Fibroblast of lung (primary cell): ENCODE measurements around the gene KRT37. TPM values are rescaled to one million over a fixed set of nuclear protein-coding genes. Genes with fewer than 3 reads are reported as not detected.

Source experiments
- DNase-seq, 2 donors: peaks; one replicate each; pipeline versions ENCODE4 v3.0.0 to v3.0.0-alpha.2; 2010; ENCODE audit warnings: low read depth in 2 of 2
- H2AFZ ChIP-seq: 2 replicates; pipeline ENCODE4 v1.5.1; 2012; ENCODE audit warnings: low read length, control low read depth, inconsistent platforms
- H3K27ac ChIP-seq: 2 replicates; pipeline ENCODE4 v1.5.1; 2011; ENCODE audit warnings: low read length, control low read depth; ENCODE audit not compliant: insufficient read depth
- H3K27me3 ChIP-seq: 2 replicates; pipeline ENCODE4 v1.5.1; 2011; ENCODE audit warnings: mild to moderate bottlenecking, low read length; ENCODE audit not compliant: control insufficient read depth, insufficient read depth
- H3K36me3 ChIP-seq: 2 replicates; pipeline ENCODE4 v1.5.1; 2011; ENCODE audit warnings: low read length; ENCODE audit not compliant: control insufficient read depth, insufficient read depth
- H3K4me1 ChIP-seq: 2 replicates; pipeline ENCODE4 v1.5.1; 2011; ENCODE audit warnings: low read length; ENCODE audit not compliant: control insufficient read depth, insufficient read depth; ENCODE audit errors: extremely low read depth
- H3K4me2 ChIP-seq: 2 replicates; pipeline ENCODE4 v1.5.1; 2011; ENCODE audit warnings: low read length, control low read depth; ENCODE audit not compliant: insufficient read depth; ENCODE audit errors: extremely low read depth
- H3K4me3 ChIP-seq, 4 experiments: fragments of 200-600 bp in 1 of 4; sonication (generic) in 1 of 4; replicated peaks in 1 of 4; 2 replicates each; pipeline ENCODE4 v1.5.1; 2011 to 2016; ENCODE audit warnings: low read length in 4 of 4, low read depth in 3 of 4, mild to moderate bottlenecking in 3 of 4, control low read depth in 2 of 4, inconsistent platforms in 1 of 4, mixed read lengths in 1 of 4; ENCODE audit not compliant: insufficient read depth in 1 of 4; ENCODE audit errors: control extremely low read depth in 1 of 4
- H3K79me2 ChIP-seq: 2 replicates; pipeline ENCODE4 v1.5.1; 2012; ENCODE audit warnings: mild to moderate bottlenecking, low read length, inconsistent platforms; ENCODE audit not compliant: control insufficient read depth, insufficient read depth
- H3K9ac ChIP-seq: 2 replicates; pipeline ENCODE4 v1.5.1; 2011; ENCODE audit warnings: mild to moderate bottlenecking, low read length, control low read depth; ENCODE audit not compliant: insufficient read depth
- H3K9me3 ChIP-seq: 2 replicates; pipeline ENCODE4 v1.5.1; 2012; ENCODE audit warnings: low read depth, low read length; ENCODE audit not compliant: control insufficient read depth, insufficient read depth
- H4K20me1 ChIP-seq: 2 replicates; pipeline ENCODE4 v1.5.1; 2011; ENCODE audit warnings: low read length; ENCODE audit not compliant: control insufficient read depth, insufficient read depth; ENCODE audit errors: extremely low read depth
- EZH2 ChIP-seq: IDR thresholded peaks from 2 replicates; pipeline ENCODE4 v1.5.1; 2012; ENCODE audit warnings: low read length, control low read depth, mild to moderate bottlenecking; ENCODE audit errors: missing control alignments
- polyA minus RNA-seq: library from RNA; depleted of rRNA, polyadenylated mRNA; stranded (reverse); fragments of >200 nt; gene quantifications from 2 replicates; pipeline ENCODE4 v1.2.3, GENCODE V29; 2011; ENCODE audit warnings: low replicate concordance
- polyA plus RNA-seq, 2 donors: library from polyadenylated mRNA; depleted of rRNA in 1 of 2; stranded (reverse) in 1 of 2; unstranded in 1 of 2; fragments of >200 nt; gene quantifications; 2 replicates each; pipeline ENCODE4 v1.2.1, GENCODE V29; 2011 to 2012; ENCODE audit warnings: missing spikeins in 1 of 2
- total RNA-seq: library from RNA; depleted of rRNA; stranded (reverse); fragments of >200 nt; gene quantifications from 2 replicates; pipeline ENCODE4 v1.2.1, GENCODE V29; 2014
- TF ChIP-seq, protein P1 (sequence below), 2 donors: IDR thresholded peaks in 1 of 2; conservative IDR thresholded peaks in 1 of 2; 1 replicate in 1 of 2; 2 replicates in 1 of 2; pipeline ENCODE4 v1.5.1; 2011 to 2012; ENCODE audit warnings: low read length in 2 of 2, control low read depth in 1 of 2, inconsistent platforms in 1 of 2, low read depth in 1 of 2, mild to moderate bottlenecking in 1 of 2

The KRT37 gene
- not detected in 2 replicates for total RNA-seq
- polyA plus RNA-seq: not detected in 2 replicates
- polyA plus RNA-seq (2012): not detected in 2 replicates
- polyA minus RNA-seq: not detected in 2 replicates

DNA sequence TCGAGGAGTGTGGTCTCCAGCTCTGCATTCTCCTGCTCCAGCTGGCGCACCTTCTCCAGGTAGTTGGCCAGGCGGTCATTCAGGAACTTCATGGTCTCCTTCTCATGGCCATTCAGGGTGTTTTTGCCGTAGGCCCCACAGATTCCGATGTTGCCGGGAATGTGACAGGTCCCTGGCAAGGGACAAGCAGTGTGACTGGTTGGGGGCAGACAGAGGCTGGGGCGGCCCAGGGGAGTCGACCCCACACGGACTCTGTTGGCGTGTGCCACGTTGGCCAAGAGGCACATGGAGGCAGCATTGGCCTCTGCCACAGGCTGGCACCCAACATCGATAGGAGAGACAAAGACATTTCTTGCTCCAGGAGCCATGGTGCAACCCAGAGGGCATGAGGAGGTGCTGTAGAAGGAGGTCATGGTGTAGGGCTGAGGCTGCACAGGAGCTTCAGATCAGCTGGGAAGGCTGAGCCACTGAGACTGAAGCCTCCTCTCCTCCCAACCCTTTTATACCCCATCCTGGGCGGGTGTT, at the start of gene KRT37:
Gene KRT37 (minus strand): TSS at position 475 of the 525 bp plus-strand sequence. CDS start 62 bp downstream, at position 413.
- TF ChIP-seq, protein P1, sequence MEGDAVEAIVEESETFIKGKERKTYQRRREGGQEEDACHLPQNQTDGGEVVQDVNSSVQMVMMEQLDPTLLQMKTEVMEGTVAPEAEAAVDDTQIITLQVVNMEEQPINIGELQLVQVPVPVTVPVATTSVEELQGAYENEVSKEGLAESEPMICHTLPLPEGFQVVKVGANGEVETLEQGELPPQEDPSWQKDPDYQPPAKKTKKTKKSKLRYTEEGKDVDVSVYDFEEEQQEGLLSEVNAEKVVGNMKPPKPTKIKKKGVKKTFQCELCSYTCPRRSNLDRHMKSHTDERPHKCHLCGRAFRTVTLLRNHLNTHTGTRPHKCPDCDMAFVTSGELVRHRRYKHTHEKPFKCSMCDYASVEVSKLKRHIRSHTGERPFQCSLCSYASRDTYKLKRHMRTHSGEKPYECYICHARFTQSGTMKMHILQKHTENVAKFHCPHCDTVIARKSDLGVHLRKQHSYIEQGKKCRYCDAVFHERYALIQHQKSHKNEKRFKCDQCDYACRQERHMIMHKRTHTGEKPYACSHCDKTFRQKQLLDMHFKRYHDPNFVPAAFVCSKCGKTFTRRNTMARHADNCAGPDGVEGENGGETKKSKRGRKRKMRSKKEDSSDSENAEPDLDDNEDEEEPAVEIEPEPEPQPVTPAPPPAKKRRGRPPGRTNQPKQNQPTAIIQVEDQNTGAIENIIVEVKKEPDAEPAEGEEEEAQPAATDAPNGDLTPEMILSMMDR (conservative IDR thresholded peaks at IDR 0.05 in 1 of 2, IDR thresholded peaks at IDR 0.05 in 1 of 2; ENCODE audit: low read depth in 1 of 2, low read length in 2 of 2): no peak
- no peak for TF ChIP-seq EZH2
- Histone ChIP-seq H3K9ac (no peak within 1 kb of the TSS), H3K4me2 (no peak within 1 kb of the TSS), H3K27me3 (peaks cover 2% of the 10 kb centered on the region), H2AFZ (no peak within 1 kb of the TSS), H4K20me1 (no peaks in the 10 kb centered on the region), H3K4me1 (no peaks in the 10 kb centered on the region), H3K27ac (no peak within 1 kb of the TSS), H3K79me2 (no peaks in the 10 kb centered on the region), H3K4me3 (no peak within 1 kb of the TSS), H3K9me3 (no peaks in the 10 kb centered on the region), H3K36me3 (no peaks in the 10 kb centered on the region)
- no peak for DNase-seq

DNA sequence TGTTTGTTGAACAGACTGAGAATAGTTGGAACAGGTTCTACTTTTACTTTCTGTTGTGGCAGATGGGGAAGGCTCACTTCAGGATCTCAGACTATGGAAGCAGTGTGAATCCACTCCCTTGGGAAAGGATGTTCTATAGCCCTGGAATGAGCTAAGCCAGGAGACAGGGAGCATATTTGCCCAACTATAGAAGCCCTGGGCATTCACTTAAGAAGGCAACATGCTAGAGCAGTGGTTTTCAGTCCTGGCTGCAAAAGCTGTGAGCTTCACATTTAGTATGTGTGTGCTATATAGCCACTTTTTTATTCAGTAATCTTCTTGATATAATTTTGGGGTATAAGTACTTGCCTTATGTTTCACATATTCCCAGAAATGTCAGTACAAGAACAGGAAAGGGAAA, 44.0 kb upstream of the KRT37 start:
- peaks cover 4% of the 10 kb centered on the region for H3K4me1 ChIP-seq

DNA sequence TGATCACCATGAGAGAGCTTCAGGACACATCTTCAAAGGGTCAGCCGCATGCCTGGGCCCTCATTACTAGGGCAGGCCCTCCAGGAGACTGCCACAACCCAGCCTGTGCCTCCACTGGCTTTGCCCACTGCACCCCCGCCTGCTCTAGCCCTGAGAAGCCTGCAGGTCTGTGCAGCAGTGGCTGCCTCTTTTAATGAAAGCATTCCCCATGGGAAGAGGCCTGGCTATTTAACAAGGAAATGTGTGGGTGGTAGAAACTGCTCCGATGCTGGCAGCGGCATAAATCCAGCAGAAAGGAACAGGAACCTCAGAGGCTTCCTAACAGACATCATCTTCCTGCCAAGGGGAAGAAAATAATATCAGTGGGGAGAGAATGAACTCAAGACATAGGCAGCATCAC, 43.2 kb upstream of the KRT37 start:
- no peak overlapping the region for H3K4me3 ChIP-seq
- H4K20me1 ChIP-seq: no peaks in the 10 kb centered on the region
- H3K79me2 ChIP-seq: no peaks in the 10 kb centered on the region
- TF ChIP-seq, protein P1 (conservative IDR thresholded peaks at IDR 0.05 in 1 of 2, IDR thresholded peaks at IDR 0.05 in 1 of 2; ENCODE audit: low read depth in 1 of 2, low read length in 2 of 2): no peak
- no peak for TF ChIP-seq EZH2
- H3K9ac ChIP-seq: no peak overlapping the region
- H3K4me2 ChIP-seq: no peak overlapping the region
- no peak overlapping the region for H2AFZ ChIP-seq
- DNase-seq: peak in 1 of 2 donors; percentile 66
- H3K27ac ChIP-seq: no peak overlapping the region
- peaks cover 6% of the 10 kb centered on the region for H3K27me3 ChIP-seq
- H3K9me3 ChIP-seq: no peaks in the 10 kb centered on the region
- peaks cover 4% of the 10 kb centered on the region for H3K4me1 ChIP-seq
- H3K36me3 ChIP-seq: no peaks in the 10 kb centered on the region

More for the DNA sequence above, 44.0 kb upstream of the KRT37 start:
- Histone ChIP-seq H3K36me3 (no peaks in the 10 kb centered on the region), H3K4me3 (no peak overlapping the region), H3K9ac (no peak overlapping the region), H4K20me1 (no peaks in the 10 kb centered on the region), H3K79me2 (no peaks in the 10 kb centered on the region), H2AFZ (no peak overlapping the region), H3K27ac (no peak overlapping the region), H3K27me3 (peaks cover 6% of the 10 kb centered on the region), H3K9me3 (no peaks in the 10 kb centered on the region), H3K4me2 (no peak overlapping the region)
- TF ChIP-seq EZH2: no peak
- TF ChIP-seq, protein P1 (conservative IDR thresholded peaks at IDR 0.05 in 1 of 2, IDR thresholded peaks at IDR 0.05 in 1 of 2; ENCODE audit: low read depth in 1 of 2, low read length in 2 of 2): no peak
- DNase-seq: no peak
